Fibroblast of mammary gland (primary cell): ENCODE measurements around the gene KDM2A.

ENCODE experiments used
- DNase-seq: peaks from one replicate; pipeline ENCODE4 v3.0.0-alpha.2; 2010; ENCODE audit warnings: low read depth
- H3K4me3 ChIP-seq: 2 replicates; pipeline ENCODE4 v1.5.1; 2011; ENCODE audit warnings: low read depth, mild to moderate bottlenecking, low read length, moderate library complexity; ENCODE audit not compliant: control insufficient read depth
- CTCF ChIP-seq: conservative IDR thresholded peaks from 2 replicates; pipeline ENCODE4 v1.5.1; 2011; ENCODE audit warnings: low read depth, low read length, inconsistent platforms; ENCODE audit not compliant: control insufficient read depth, insufficient read depth

The KDM2A gene

GRCh38 chr11:67099831-67100324 lies 19.2 kb upstream of the KDM2A start:
- H3K4me3 ChIP-seq, result no peak overlapping the region
- TF ChIP-seq CTCF, result no peak
- DNase-seq, result no peak

- DNase-seq, result no peak
- no peak overlapping the region for H3K4me3 ChIP-seq
- TF ChIP-seq CTCF, result no peak
Measured at GRCh38 chr11:67102664-67103063, 16.4 kb upstream of the KDM2A start.

GRCh38 chr11:67105964-67106363 lies 13.1 kb upstream of the KDM2A start:
- DNase-seq, result no peak
- H3K4me3 ChIP-seq, result no peak overlapping the region
- TF ChIP-seq CTCF, result no peak

- peak; percentile 24 for DNase-seq
- TF ChIP-seq CTCF, result no peak
- no peak overlapping the region for H3K4me3 ChIP-seq
Measured at GRCh38 chr11:67111261-67111660, 7.8 kb upstream of the KDM2A start.

GRCh38 chr11:67113231-67113721 lies 5.8 kb upstream of the KDM2A start:
- H3K4me3 ChIP-seq, result no peak overlapping the region
- TF ChIP-seq CTCF, result no peak
- no peak for DNase-seq

GRCh38 chr11:67114275-67114896 lies 4.7 kb upstream of the KDM2A start:
- H3K4me3 ChIP-seq, result no peak overlapping the region
- TF ChIP-seq CTCF, result no peak
- DNase-seq, result no peak
